Urothelium cell line (cell line): ENCODE measurements around the gene MTRFR.
"Not testable (repeated sequence)": the region's sequence is repeated elsewhere in the genome, so short reads cannot be mapped to it uniquely, and the experiment has no call there.

Source experiments
- DNase-seq: peaks from one replicate; pipeline ENCODE4 v3.0.0; 2011; ENCODE audit warnings: low spot score, mixed read lengths
- FAIRE-seq: peaks from 2 replicates; lab custom pipeline; 2011; peaks lifted over from hg19 to GRCh38; lab: Jason Lieb, UNC

MTRFR gene

DNA sequence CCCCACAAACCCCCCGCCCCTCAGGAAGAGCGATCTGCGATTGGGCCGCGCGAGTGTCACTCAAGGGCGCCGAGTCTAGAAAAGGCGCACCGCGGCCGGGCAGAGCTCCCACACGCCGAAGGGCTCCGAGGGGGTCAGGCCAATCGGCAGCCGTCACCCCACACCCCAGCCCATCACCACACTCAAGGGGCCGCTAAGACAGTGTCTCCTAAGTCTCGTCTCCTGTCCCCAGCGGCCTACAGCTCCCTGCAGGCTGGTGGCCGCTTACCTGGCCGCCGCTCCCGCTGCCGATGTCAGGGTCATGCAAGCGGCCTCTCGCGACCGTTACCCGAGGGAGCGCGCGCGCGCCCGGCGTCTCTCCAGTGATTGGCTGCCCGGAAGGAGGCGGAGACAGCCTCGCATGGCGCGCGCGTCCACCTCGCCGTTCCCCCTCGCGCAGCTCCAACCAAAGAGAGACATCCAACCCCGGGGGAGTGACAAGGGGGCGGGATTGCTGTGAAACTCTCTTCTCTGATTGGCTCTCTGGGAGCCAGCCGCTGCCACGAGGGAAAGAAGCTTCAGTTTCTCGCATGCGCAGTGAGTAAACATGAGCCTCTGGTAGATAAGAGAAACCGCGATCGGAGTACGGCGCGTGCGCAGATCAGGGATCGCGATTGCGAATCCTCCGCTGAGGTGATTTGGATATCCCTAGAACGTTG, at the start of gene MTRFR, which contains the start of gene MPHOSPH9:
Gene MTRFR, plus strand, starts transcription at position 630 of the 698 bp plus-strand sequence. CDS start 20,239 bp downstream, outside the sequence.
Gene MPHOSPH9, minus strand, starts transcription at position 335 of the 698 bp plus-strand sequence. CDS start 2,777 bp downstream, outside the sequence.
- peak; percentile 90 for FAIRE-seq
- DNase-seq: peak; percentile 98

DNA sequence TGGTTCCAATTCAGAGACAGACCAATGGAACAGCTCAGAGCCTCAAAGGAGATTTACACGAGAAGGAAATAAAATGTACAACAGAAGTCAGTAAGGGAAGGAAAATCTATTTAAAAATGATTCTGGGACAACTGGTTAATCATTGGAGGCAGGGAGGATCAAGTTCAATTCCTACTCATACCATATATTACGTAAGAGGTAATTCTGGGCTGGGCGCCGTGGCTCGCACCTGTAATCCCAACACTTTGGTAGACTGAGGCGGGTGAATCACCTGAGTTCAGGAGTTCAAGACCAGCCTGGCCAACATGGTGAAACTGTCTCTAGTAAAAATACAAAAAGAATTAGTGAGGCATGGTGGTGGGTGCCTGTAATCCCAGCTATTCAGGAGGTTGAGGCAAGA, 45.6 kb upstream of the MTRFR start:
- DNase-seq (no peak), FAIRE-seq (no peak)

DNA sequence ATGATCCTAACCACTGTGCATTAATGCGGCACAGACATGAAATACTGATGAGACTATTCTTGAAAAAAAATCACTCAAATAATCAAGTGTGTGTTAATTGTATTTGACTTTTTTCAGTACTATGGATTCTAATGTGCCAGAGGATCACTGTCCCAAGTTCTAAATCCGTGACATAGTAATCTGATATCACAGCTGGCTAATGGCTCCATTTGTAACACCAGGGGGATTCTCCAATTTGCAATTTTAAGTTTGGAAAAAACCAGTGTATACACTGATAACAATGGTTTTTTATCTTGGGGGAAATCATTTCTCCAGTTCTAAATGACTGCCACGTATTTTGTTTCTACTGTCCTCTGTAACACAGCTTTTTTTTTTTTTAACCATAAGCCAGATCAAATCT, 33.3 kb upstream of the MTRFR start:
- no peak for FAIRE-seq

DNA sequence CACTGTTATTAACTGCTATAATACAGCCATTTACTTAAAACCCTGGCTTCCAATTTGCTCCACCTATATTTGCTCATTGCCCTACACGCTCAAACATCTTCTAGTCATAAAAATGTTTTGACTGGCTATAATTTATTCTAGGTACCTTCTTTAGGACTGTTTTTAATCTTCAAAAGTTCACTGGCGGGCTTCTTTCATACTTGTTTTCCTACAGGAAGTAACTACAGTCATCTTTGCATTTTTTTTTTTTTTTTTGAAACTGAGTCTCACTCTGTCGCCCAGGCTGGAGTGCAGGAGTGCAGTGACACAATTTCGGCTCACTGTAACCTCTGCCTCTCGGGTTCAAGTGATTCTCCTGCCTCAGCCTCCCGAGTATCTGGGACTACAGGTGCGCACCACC, 32.8 kb upstream of the MTRFR start:
- FAIRE-seq (no peak), DNase-seq (no peak)

More for the DNA sequence above, 33.3 kb upstream of the MTRFR start:
- DNase-seq: no peak

DNA sequence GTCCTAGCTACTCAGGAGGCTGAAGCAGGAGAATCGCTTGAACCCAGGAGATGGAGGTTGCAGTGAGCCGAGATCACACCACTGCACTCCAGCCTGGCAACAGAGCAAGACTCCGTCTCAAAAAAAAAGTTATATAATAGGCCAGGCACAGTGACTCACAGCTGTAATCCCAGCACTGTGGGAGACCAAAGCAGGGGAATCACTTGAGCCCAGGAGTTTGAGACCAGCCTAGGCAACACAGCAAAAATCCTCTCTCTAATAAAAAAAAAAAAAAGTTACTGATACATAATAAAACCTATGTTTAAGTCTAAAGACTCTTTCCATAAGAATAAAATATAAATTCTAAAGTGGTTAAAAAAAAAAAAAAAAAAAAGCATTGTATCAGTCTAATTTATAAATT, 26.4 kb upstream of the MTRFR start:
- not testable (repeated sequence) for FAIRE-seq, DNase-seq

DNA sequence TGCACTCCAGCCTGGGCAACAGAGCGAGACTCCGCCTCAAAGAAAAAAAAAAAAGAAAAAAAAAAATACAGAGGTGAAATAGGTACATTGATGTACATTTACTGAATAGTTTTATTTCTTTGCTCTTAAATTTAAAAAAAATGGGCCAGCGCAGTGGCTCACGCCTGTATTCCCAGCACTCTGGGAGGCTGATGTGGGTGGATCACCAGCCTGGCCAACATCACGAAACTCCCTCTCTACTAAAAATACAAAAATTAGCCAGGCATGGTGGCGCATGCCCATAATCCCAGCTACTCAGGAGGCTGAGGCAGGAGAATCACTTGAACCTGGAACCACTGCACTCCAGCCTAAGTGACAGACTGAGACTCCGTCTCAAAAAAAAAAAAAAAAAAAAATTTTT, 25.4 kb upstream of the MTRFR start:
- DNase-seq, FAIRE-seq: not testable (repeated sequence)

DNA sequence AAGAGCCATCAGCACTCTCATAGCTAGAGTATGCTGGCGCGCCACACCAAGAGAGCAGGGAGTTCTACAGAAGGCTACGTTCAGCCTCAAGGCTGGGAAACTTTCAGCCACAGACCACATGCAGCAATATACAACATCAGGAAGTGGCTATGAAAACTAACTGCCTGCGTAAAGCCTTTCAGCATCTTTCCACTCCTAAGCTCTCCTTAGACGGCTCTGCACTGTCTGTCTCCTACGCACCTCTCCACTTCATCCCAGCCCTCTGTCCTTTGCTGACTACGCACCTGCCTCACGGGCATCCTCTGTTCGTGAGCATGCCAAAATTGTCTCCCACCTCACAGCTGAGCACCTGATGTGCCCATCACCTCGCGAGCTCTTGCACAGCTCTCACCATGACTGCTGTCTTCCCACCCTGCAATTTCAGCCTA, 10.0 kb upstream of the MTRFR start:
- FAIRE-seq (no peak), DNase-seq (no peak)

DNA sequence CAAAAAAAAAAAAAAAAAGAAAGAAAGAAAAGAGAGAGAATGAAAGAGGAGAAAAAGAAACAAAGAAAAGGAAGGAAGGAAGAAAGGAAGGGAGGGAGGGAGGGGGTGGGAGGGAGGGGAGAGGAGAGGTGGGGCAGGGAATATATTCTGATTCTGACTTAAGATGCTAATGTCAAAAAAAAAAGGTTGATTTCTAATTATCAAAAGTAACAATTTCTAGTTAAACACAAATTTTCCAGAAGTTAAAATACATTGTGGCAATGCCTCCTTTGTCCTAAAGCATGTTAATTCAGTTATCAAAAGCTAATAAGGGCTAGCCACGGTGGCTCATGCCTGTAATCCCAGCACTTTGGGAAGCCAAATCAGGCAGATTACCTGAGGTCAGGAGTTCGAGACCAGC, 7.8 kb upstream of the MTRFR start:
- FAIRE-seq (no peak), DNase-seq (no peak)

DNA sequence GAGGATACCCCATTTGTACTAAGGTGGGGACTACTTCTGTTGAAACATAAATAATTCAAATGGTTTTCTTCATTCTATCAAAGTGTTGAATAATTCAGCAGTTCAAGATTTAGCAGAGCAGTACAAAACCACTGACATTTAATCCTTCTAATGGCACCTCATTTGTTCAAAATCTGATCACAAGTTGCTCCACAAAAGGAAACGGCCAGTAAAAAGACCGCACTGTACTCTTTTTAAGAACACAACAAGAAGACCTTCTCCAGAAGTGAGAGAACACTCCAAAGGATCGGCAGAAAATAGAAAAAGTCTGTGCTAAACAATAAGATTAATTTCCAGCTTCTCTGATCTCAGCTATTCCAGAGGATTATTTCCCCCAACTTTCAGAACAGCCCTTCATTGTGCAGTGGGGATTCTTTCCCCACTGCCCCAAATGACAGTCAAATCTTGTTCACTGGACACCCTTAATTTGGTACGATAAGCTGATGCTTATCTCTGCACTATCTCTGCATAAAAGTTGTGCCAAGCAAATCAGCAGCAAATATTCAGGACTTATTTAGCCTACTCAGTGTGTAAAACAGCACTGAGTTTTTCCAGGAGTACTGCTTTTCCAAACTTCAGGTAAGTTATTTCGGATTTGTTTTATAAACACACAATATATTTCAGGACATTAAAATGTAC, 5.5 kb upstream of the MTRFR start:
- DNase-seq: no peak
- FAIRE-seq: no peak

DNA sequence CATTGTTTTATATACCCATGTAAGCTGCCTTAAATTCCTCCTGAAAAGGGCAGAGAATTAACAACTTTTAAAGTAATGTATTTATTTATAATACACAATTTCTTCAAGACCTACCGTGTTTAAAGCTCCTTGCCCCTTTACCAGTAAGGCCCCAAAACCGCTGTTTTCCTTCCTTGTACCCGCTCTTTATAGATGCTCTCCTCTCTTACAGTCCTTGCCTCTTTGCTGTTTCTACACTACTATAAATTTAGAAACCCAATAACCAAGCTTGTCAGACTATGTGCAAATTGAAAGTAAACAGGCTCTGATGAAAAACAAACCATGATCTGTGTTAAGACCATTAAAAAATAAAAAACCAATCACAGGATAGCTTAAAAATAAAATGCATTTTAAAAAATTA, 4.2 kb upstream of the MTRFR start:
- DNase-seq: no peak
- FAIRE-seq: no peak

DNA sequence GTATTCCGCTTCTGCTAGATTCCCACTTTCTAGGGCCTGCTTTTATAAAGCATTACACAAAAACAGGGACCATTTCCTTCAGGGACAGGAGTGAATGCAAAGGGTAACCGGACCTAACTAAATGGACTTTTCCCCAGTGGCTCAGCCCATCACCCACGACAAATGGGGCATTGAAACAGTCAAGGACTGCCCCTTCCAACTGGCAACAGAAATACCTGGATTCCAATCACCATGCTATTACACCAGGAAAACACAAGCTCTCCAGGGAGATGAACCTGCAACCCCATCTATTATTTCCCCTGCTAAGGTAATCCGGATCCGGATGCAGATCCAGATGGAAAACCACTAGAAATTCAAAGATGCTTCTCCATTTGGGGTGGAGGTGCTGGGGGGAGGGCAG, 1.3 kb upstream of the MTRFR start:
- no peak for FAIRE-seq
- DNase-seq: no peak

DNA sequence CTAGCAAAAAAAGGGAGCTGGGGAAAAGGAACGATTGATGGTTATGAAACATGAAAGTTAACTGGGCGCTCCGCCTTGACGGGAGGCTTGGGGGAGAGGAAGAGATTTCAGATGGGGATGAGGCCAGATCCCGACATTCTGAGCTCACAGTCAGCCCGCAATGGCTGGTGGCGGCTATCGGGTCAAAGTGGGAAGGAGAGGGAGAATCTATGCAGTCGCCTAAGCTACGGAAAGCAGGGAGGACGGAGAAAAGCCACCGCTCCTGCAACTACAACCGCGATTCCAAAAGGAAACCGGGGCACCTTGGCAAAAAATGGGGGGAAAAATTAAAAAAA, 797 bp upstream of the MTRFR start:
- FAIRE-seq (no peak), DNase-seq (no peak)

DNA sequence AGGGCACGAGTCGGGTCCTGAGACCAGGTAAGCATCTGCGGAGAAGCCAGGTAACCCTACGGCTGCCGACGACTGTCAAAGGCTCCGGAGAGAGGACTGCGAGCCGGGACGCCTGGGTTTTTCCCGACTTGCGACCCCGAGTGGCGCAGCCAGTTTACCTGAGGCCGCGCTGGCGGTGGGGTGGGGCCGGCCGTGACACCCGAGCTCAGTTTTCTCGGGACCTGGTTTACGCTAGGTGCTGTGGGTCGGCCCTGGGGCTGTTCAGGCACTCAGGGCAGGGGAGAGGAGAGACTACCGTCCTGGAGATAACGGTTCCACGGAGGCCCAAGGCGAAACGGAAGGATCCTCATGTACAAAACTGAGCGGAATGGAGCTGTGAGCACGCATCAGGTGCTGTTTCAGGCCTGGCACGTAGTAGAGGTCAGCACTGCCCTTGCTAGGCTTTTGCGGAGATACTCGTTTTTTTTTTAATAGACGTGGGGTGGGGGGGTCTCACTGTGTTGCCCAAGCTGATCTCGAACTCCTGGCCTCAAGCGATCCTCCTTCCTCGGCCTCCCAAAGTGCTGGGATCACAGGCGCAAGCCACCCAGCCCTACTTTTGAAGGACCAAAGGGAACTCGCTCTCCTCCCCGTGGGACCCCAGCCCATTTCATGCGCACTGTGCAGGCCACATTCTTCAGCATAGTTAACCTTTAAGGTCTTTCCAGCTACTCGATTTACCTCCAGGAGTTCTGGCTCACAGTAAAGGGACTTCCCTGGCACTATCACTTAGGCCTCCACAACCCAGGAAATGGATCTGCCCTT, 471 bp downstream of the MTRFR start:
- DNase-seq (no peak), FAIRE-seq (no peak)

DNA sequence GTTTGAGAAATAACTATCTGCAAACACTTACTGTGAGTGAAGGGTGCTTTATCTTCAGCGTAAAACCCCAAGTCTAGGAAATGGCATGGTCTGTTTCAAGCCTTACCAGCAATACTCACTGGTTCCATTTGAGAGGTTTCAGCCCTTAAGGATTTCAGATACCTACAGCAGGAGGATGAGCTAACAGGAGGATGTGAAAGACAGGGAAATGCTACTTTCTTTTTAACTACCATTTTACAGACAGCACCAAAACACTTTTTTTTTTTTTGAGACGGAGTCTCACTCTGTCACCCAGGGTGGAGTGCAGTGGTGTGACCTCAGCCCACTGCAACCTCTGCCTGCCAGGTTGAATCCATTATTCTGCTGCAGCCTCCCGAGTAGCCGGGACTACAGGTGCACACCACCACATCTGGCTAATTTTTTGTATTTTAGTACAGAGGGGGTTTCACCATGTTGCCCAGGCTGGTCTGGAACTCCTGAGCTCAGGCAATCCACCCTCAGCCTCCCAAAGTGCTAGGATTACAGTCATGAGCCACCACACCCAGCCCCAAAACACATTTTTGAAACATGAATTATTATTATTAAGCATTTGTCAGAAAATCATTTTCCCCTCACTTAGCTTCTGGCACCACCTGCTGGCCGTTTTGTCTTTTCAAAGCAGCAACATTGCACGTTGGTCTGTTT, 4.6 kb downstream of the MTRFR start:
- DNase-seq: peak; percentile 49
- FAIRE-seq: no peak

DNA sequence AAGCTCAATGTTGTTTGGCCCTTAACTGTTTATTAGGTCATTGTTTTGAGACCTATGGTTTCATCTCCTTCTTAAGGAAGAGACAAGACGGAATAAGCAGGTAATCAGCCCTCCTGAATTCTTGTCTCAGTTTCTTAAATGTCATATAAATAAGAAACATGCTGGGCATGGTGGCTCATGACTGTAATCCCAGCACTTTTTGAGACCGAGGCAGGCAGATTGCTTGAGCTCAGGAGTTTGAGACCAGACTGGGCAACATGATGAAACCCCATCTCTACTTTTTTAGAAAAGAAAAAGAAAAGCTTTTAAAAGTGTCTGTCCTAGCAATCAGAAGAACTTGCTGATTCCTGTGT, 5.1 kb downstream of the MTRFR start:
- DNase-seq (no peak), FAIRE-seq (no peak)

DNA sequence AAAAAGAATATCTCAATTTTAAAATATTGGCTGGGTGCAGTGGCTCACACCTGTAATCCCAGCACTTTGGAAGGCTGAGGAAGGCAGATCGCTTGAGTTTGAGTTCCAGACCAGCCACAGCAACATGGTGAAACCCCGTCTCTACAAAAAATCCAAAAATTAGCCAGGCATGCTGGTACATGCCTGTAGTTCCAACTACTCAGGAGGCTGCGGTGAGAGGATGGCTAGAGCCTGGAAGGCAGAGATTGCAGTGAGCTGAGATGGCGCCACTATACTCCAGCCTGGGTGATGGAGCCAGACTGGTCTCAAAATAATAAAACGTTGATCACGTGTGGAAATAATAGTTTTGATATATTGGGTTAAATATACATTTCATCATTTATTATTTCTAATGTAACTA, 5.7 kb downstream of the MTRFR start:
- DNase-seq (no peak), FAIRE-seq (no peak)

DNA sequence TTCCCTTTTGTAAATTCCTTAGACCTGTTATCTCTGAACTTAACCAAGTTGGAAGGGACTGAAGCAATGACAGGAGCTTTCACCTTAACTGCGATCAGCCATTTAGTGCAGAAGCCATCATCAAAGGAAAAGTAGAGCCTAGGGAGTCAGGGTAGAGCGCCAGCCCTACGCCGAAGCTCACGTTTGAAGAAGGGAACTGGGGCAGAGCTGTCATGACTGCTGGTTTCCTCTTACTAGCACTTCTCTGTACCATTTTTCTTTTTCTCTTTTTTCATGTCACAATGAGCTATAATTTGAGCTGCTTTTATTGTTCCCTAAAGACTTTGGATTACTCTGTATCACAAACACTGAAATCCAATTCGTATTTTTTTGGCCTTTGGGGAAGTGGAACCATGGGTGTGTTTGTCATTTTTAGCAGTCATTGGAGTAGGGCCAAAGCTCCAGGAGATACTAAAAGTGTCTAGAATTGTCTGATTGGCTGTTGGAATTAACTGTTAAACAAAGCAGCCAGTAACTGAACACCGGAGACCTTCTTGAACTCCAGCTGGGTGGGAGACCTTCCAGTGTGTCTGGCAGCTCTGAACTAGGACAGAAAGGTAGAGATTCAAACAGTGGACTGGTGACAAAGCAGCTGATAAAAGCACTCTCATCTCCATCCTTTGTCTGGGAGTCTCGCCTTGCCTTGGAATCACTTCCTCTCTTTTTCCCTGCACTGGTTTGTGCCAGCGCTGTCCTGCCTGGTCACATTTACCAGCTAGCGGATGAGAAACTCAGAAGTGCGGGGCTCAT, 9.1 kb downstream of the MTRFR start:
- FAIRE-seq (no peak), DNase-seq (no peak)

DNA sequence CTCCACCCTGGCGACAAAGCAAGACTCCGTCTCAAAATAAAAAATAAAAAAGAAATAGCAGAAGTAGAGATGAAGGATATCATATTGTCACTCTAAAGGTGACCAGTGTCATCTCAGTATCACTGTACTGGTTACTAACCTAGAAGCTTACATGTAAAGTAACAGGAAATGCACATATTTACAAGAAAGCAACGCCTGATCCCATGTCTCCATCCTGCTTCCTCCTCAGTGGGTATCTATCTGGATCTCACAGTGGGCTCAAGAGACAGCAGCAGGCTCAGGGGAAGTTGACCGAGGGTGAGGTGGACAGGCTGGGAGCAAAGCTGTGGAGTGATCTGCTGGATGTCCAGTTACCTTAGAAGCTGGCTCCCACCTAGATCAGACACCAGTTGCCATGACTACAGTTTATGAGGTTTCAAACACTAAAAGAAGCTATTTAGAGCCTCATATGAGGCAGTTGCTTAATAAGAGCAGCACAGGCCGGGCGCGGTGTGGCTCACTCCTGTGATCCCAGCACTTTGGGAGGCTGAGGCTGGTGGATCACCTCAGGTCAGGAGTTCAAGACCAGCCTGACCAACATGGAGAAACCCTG, 10.5 kb downstream of the MTRFR start:
- FAIRE-seq (no peak), DNase-seq (no peak)

DNA sequence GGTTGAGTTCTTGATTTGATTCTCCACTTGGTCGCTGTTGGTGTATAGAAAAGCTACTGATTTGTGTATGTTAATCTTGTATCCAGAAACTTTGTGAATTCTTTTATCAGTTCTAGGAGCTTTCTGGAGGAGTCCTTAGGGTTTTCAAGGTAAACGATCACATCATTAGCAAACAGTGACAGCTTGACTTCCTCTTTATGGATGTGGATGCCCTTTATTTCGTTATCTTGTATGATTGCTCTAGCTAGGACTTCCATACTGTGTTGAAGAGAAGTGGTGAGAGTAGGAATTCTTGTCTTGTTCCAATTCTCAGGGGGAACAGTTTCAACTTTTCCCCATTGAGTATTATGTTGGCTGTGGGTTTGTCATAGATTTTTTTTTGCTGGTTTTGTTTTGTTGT, 12.4 kb downstream of the MTRFR start:
- DNase-seq (no peak), FAIRE-seq (no peak)

DNA sequence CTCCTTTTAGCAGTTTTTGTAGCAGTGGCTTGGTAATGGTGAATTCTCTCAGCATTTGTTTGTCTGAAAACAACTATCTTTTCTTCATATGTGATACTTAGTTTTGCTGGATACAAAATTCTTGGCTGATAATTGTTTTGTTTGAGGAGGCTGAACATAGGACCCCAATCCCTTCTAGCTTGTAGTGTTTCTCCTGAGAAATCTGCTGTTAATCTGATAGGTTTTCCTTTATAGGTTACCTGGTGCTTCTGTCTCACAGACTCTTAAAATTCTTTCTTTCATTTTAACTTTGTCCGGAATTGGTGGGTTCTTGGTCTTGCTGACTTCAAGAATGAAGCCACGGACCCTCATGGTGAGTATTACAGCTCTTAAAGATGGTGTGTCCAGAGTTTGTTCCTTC, 14.9 kb downstream of the MTRFR start:
- not testable (repeated sequence) for DNase-seq, FAIRE-seq
